Mesothelial cell of epicardium (in vitro differentiated cells): Measurements from ENCODE around the gene ZDHHC11B. TPM values are rescaled to one million over a fixed set of nuclear protein-coding genes. Genes with fewer than 3 reads are reported as not detected.
"Not testable (repeated sequence)": the region's sequence is repeated elsewhere in the genome, so short reads cannot be mapped to it uniquely, and the experiment has no call there.

Experiments used
- DNase-seq, 2 experiments: peaks; one replicate each; pipeline ENCODE4 v3.0.0; 2021; ENCODE audit warnings: low spot score in 2 of 2; ENCODE audit not compliant: unreplicated experiment in 2 of 2
- H3K27ac Mint-ChIP-seq: 2 replicates; pipeline ENCODE4 v1.8.0; 2021; ENCODE audit warnings: mixed read lengths
- H3K27me3 Mint-ChIP-seq: 2 replicates; pipeline ENCODE4 v1.8.0; 2021; ENCODE audit warnings: low read depth, mixed read lengths
- H3K36me3 Mint-ChIP-seq: 2 replicates; pipeline ENCODE4 v1.8.0; 2021; ENCODE audit warnings: mixed read lengths
- H3K4me1 Mint-ChIP-seq: 2 replicates; pipeline ENCODE4 v1.8.0; 2021; ENCODE audit warnings: mixed read lengths
- H3K4me3 Mint-ChIP-seq: 2 replicates; pipeline ENCODE4 v1.8.0; 2021; ENCODE audit warnings: mild to moderate bottlenecking, moderate library complexity, mixed read lengths
- H3K9me3 Mint-ChIP-seq: 2 replicates; pipeline ENCODE4 v1.8.0; 2021; ENCODE audit warnings: mixed read lengths
- total RNA-seq: library from RNA; stranded (reverse); gene quantifications from 3 replicates; pipeline ENCODE4 v1.2.1, GENCODE V29; 2021
- TF ChIP-seq, protein P1 (sequence below): fragments of 200-600 bp; sonication (generic); IDR thresholded peaks from one replicate; pipeline ENCODE4 v1.5.0; 2021; ENCODE audit warnings: antibody characterized with exemption; ENCODE audit not compliant: unreplicated experiment

ZDHHC11B gene
- total RNA-seq, 1 donor from 2014 or later: 0.74 TPM

- not testable (repeated sequence) for DNase-seq, H3K4me1 Mint-ChIP-seq, H3K27ac Mint-ChIP-seq, H3K36me3 Mint-ChIP-seq, H3K4me3 Mint-ChIP-seq, H3K9me3 Mint-ChIP-seq
- H3K27me3 Mint-ChIP-seq: peaks cover 51% of the 10 kb centered on the region
Measured at GRCh38 chr5:696753-697702, 87.5 kb downstream of the ZDHHC11B start.

DNA sequence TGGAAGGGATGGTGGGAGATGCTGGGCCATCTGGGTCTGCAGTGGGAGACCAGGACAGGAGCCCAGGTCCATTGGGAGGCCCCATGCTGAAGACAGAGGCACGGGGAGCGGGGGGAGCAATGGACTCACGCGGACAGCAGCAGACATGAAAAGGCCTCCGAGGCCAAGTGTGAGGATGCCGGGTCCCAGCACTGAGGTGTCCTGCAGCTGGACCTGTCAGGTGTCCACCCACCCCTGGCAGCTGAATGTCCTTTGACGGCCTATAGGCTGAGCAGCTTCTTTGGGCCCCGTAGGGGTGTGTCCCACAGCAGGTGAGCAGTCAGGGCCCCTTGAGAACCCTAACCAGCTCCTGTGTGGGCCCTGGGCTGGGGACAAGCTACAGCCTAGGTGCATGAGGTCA is 88.3 kb downstream of the ZDHHC11B start:
- not testable (repeated sequence) for DNase-seq, H3K36me3 Mint-ChIP-seq, H3K4me1 Mint-ChIP-seq, H3K4me3 Mint-ChIP-seq, H3K9me3 Mint-ChIP-seq, H3K27ac Mint-ChIP-seq
- H3K27me3 Mint-ChIP-seq: peaks cover 44% of the 10 kb centered on the region

- H3K4me1 Mint-ChIP-seq, DNase-seq, H3K9me3 Mint-ChIP-seq, H3K4me3 Mint-ChIP-seq, H3K36me3 Mint-ChIP-seq, H3K27ac Mint-ChIP-seq: not testable (repeated sequence)
- H3K27me3 Mint-ChIP-seq: peaks cover 38% of the 10 kb centered on the region
Measured at GRCh38 chr5:695475-695874, 89.1 kb downstream of the ZDHHC11B start.

GRCh38 chr5:694042-694431 is 90.5 kb downstream of the ZDHHC11B start:
- H3K9me3 Mint-ChIP-seq, H3K4me3 Mint-ChIP-seq, DNase-seq, H3K4me1 Mint-ChIP-seq, H3K36me3 Mint-ChIP-seq, H3K27ac Mint-ChIP-seq: not testable (repeated sequence)
- H3K27me3 Mint-ChIP-seq: peaks cover 26% of the 10 kb centered on the region

GRCh38 chr5:693271-694041 is 91.1 kb downstream of the ZDHHC11B start, which contains the start of gene TPPP:
Gene TPPP, minus strand, starts transcription at chr5:693352. Its CDS starts 15,292 bp downstream, at chr5:678060.
- not testable (repeated sequence) for DNase-seq, H3K27ac Mint-ChIP-seq, H3K9me3 Mint-ChIP-seq, H3K4me1 Mint-ChIP-seq, H3K4me3 Mint-ChIP-seq, H3K36me3 Mint-ChIP-seq
- peaks cover 20% of the 10 kb centered on the region for H3K27me3 Mint-ChIP-seq

- DNase-seq, H3K4me1 Mint-ChIP-seq, H3K36me3 Mint-ChIP-seq, H3K4me3 Mint-ChIP-seq, H3K9me3 Mint-ChIP-seq, H3K27ac Mint-ChIP-seq: not testable (repeated sequence)
- H3K27me3 Mint-ChIP-seq: peaks cover 13% of the 10 kb centered on the region
Measured at GRCh38 chr5:692529-693041, 91.9 kb downstream of the ZDHHC11B start.

GRCh38 chr5:691817-692528 is 92.6 kb downstream of the ZDHHC11B start:
- TF ChIP-seq, protein P1, sequence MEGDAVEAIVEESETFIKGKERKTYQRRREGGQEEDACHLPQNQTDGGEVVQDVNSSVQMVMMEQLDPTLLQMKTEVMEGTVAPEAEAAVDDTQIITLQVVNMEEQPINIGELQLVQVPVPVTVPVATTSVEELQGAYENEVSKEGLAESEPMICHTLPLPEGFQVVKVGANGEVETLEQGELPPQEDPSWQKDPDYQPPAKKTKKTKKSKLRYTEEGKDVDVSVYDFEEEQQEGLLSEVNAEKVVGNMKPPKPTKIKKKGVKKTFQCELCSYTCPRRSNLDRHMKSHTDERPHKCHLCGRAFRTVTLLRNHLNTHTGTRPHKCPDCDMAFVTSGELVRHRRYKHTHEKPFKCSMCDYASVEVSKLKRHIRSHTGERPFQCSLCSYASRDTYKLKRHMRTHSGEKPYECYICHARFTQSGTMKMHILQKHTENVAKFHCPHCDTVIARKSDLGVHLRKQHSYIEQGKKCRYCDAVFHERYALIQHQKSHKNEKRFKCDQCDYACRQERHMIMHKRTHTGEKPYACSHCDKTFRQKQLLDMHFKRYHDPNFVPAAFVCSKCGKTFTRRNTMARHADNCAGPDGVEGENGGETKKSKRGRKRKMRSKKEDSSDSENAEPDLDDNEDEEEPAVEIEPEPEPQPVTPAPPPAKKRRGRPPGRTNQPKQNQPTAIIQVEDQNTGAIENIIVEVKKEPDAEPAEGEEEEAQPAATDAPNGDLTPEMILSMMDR: no peak
- no peak for DNase-seq
- H3K27me3 Mint-ChIP-seq: peaks cover 8% of the 10 kb centered on the region
- H3K4me3 Mint-ChIP-seq: no peak overlapping the region
- no peaks in the 10 kb centered on the region for H3K36me3 Mint-ChIP-seq
- no peaks in the 10 kb centered on the region for H3K4me1 Mint-ChIP-seq
- no peak overlapping the region for H3K27ac Mint-ChIP-seq
- no peaks in the 10 kb centered on the region for H3K9me3 Mint-ChIP-seq

DNA sequence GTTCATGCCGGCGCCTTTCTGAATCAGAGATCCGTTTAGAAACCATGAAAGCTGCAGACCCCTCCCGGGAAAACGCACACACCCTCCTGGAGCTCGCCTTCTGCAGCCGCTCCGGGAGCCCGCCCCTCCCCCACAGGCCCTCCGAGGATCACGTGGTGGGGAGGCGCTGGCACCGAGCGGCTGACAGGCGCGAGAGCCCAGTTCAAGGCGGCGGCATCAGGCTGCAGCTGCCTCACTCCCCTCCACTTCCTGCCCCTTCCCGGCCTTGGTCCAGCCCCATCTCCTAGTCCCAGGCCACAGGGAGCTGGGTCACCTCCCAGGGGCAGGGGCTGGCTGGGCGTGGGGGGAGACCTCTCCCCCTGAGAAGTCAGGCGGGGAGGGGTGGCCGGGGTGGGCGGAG is 93.5 kb downstream of the ZDHHC11B start:
- not testable (repeated sequence) for H3K9me3 Mint-ChIP-seq, DNase-seq, H3K27ac Mint-ChIP-seq, H3K4me3 Mint-ChIP-seq, H3K4me1 Mint-ChIP-seq, H3K36me3 Mint-ChIP-seq, H3K27me3 Mint-ChIP-seq

- H3K27me3 Mint-ChIP-seq: peaks cover 11% of the 10 kb centered on the region
- H3K4me1 Mint-ChIP-seq, H3K27ac Mint-ChIP-seq, H3K9me3 Mint-ChIP-seq, DNase-seq, H3K4me3 Mint-ChIP-seq, H3K36me3 Mint-ChIP-seq: not testable (repeated sequence)
Measured at GRCh38 chr5:690293-690692, 94.2 kb downstream of the ZDHHC11B start.

GRCh38 chr5:688348-689010 is 96.0 kb downstream of the ZDHHC11B start:
- not testable (repeated sequence) for H3K4me3 Mint-ChIP-seq, H3K27ac Mint-ChIP-seq, H3K9me3 Mint-ChIP-seq, H3K36me3 Mint-ChIP-seq, H3K4me1 Mint-ChIP-seq, DNase-seq
- peaks cover 16% of the 10 kb centered on the region for H3K27me3 Mint-ChIP-seq

GRCh38 chr5:686936-687335 is 97.6 kb downstream of the ZDHHC11B start:
- DNase-seq, H3K9me3 Mint-ChIP-seq, H3K27ac Mint-ChIP-seq, H3K4me3 Mint-ChIP-seq, H3K36me3 Mint-ChIP-seq, H3K4me1 Mint-ChIP-seq: not testable (repeated sequence)
- H3K27me3 Mint-ChIP-seq: peaks cover 17% of the 10 kb centered on the region

DNA sequence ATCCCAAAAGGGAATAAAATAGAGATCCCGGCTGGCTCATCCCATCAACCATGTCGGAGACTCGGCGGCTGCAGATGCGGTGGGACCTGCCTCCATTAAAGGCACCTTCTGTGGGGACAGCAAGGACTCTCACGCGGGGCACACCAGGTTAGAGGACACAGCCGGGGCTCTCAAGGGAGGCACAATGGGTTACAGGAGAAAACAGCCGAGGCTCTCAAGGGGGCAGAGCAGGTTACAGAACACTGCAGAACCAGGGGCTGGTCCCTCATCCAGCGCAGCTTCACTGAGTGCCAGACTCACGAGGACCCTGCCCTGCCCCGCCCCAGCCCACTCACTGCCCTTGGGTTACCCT is 98.4 kb downstream of the ZDHHC11B start:
- H3K9me3 Mint-ChIP-seq, H3K36me3 Mint-ChIP-seq, H3K27ac Mint-ChIP-seq, DNase-seq, H3K4me3 Mint-ChIP-seq, H3K4me1 Mint-ChIP-seq: not testable (repeated sequence)
- H3K27me3 Mint-ChIP-seq: peaks cover 17% of the 10 kb centered on the region
